Keratinocyte (primary cell): ENCODE data around the gene TMA7.

Experiments
- EZH2 ChIP-seq: IDR thresholded peaks from one replicate; pipeline ENCODE4 v1.6.1; 2012; ENCODE audit warnings: inconsistent platforms, mild to moderate bottlenecking, low read length, moderate library complexity
- TF ChIP-seq, protein P1 (sequence below), 3 experiments: IDR thresholded peaks in 1 of 3; conservative IDR thresholded peaks in 1 of 3; optimal IDR thresholded peaks in 1 of 3; 2 replicates in 2 of 3; 3 replicates in 1 of 3; pipeline versions ENCODE3 to v1.5.1; 2011; ENCODE audit warnings: low read length in 3 of 3, mild to moderate bottlenecking in 3 of 3, moderate library complexity in 2 of 3, control low read depth in 1 of 3, inconsistent platforms in 1 of 3; ENCODE audit not compliant: insufficient read depth in 2 of 3; ENCODE audit errors: extremely low read depth in 1 of 3

GRCh38 chr3:48411041-48411588, 28.9 kb upstream of the TMA7 start:
- TF ChIP-seq, protein P1, sequence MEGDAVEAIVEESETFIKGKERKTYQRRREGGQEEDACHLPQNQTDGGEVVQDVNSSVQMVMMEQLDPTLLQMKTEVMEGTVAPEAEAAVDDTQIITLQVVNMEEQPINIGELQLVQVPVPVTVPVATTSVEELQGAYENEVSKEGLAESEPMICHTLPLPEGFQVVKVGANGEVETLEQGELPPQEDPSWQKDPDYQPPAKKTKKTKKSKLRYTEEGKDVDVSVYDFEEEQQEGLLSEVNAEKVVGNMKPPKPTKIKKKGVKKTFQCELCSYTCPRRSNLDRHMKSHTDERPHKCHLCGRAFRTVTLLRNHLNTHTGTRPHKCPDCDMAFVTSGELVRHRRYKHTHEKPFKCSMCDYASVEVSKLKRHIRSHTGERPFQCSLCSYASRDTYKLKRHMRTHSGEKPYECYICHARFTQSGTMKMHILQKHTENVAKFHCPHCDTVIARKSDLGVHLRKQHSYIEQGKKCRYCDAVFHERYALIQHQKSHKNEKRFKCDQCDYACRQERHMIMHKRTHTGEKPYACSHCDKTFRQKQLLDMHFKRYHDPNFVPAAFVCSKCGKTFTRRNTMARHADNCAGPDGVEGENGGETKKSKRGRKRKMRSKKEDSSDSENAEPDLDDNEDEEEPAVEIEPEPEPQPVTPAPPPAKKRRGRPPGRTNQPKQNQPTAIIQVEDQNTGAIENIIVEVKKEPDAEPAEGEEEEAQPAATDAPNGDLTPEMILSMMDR (optimal IDR thresholded peaks at IDR 0.05 in 1 of 3, IDR thresholded peaks at IDR 0.05 in 1 of 3, conservative IDR thresholded peaks at IDR 0.05 in 1 of 3; ENCODE audit: extremely low read depth in 1 of 3, insufficient read depth in 2 of 3, low read length in 3 of 3): no peak
- TF ChIP-seq EZH2: no peak
